Endothelial cell of umbilical vein (primary cell): Measurements from ENCODE around the gene AIF1L. TPM values are rescaled to one million over a fixed set of nuclear protein-coding genes. Genes with fewer than 3 reads are reported as not detected.

Source experiments
- BruUV-seq: library from RNA; stranded (reverse); fragments of 400-500 nt; replicated peaks from 2 replicates; lab custom pipeline; 2021; lab: Mats Ljungman, UMichigan
- CTCF ChIA-PET: fragments of 300-600, 350-600 bp; sonication (Branson Sonifier 250); formaldehyde crosslinking; loops from one replicate; lab custom pipeline; 2021; ENCODE audit warnings: antibody characterized with exemption, inconsistent platforms; lab: Charles Lee
- POLR2A ChIA-PET: fragments of 300-600, 350-600 bp; sonication (Branson Sonifier 250); formaldehyde crosslinking; loops from one replicate; lab custom pipeline; 2021; ENCODE audit warnings: antibody characterized with exemption, inconsistent platforms; lab: Charles Lee
- DNase-seq: peaks from one replicate; pipeline ENCODE4 v3.0.0-alpha.2; 2011; ENCODE audit warnings: low read depth, low spot score
- FAIRE-seq: peaks from 2 replicates; lab custom pipeline; 2011; peaks lifted over from hg19 to GRCh38; lab: Jason Lieb, UNC
- H2AFZ ChIP-seq: 2 replicates; pipeline ENCODE4 v1.6.0; 2012; ENCODE audit warnings: low read depth, low read length, control low read depth, inconsistent platforms
- H3K27ac ChIP-seq: 2 replicates; pipeline ENCODE4 v1.5.1; 2011; ENCODE audit warnings: low read depth, mild to moderate bottlenecking, control low read depth, low read length, moderate library complexity; ENCODE audit not compliant: insufficient read depth
- H3K27me3 ChIP-seq, 2 experiments: 2 replicates each; pipeline versions ENCODE4 v1.6.0 to v1.6.1; 2011; ENCODE audit warnings: low read length in 2 of 2, mixed read lengths in 1 of 2; ENCODE audit not compliant: control insufficient read depth in 2 of 2, insufficient read depth in 2 of 2
- H3K36me3 ChIP-seq, 2 experiments: 2 replicates in 1 of 2; 3 replicates in 1 of 2; pipeline ENCODE4 v1.5.1; 2011; ENCODE audit warnings: low read length in 2 of 2, mild to moderate bottlenecking in 1 of 2, moderate library complexity in 1 of 2; ENCODE audit not compliant: control insufficient read depth in 2 of 2, insufficient read depth in 2 of 2; ENCODE audit errors: extremely low read depth in 1 of 2
- H3K4me1 ChIP-seq: 3 replicates; pipeline ENCODE4 v1.5.1; 2011; ENCODE audit warnings: mild to moderate bottlenecking, low read length; ENCODE audit not compliant: control insufficient read depth, insufficient read depth; ENCODE audit errors: extremely low read depth
- H3K4me2 ChIP-seq: 2 replicates; pipeline ENCODE4 v1.6.1; 2011; ENCODE audit warnings: low read length, control low read depth, mixed read lengths; ENCODE audit not compliant: insufficient read depth
- H3K4me3 ChIP-seq, 3 experiments: fragments of 200-600 bp in 1 of 3; sonication (generic), shearing (Covaris generic) in 1 of 3; replicated peaks in 1 of 3; 2 replicates each; pipeline ENCODE4 v1.5.1; 2011 to 2016; ENCODE audit warnings: control low read depth in 3 of 3, low read length in 3 of 3, mild to moderate bottlenecking in 2 of 3, inconsistent platforms in 1 of 3, low read depth in 1 of 3, moderate library complexity in 1 of 3; ENCODE audit not compliant: insufficient read depth in 1 of 3
- H3K79me2 ChIP-seq: 2 replicates; pipeline ENCODE4 v1.6.0; 2012; ENCODE audit warnings: low read length, inconsistent platforms; ENCODE audit not compliant: control insufficient read depth, insufficient read depth
- H3K9ac ChIP-seq: replicated peaks from 2 replicates; pipeline ENCODE3; 2011; ENCODE audit warnings: low read length, control low read depth; ENCODE audit not compliant: insufficient read depth; ENCODE audit errors: extremely low read depth
- H3K9me1 ChIP-seq: replicated peaks from 3 replicates; pipeline ENCODE4 v1.6.0; 2011; ENCODE audit warnings: mild to moderate bottlenecking, low read length; ENCODE audit not compliant: control insufficient read depth, insufficient read depth; ENCODE audit errors: extremely low read depth
- H3K9me3 ChIP-seq: replicated peaks from 2 replicates; pipeline ENCODE4 v1.5.1; 2012; ENCODE audit warnings: low read length, inconsistent platforms; ENCODE audit not compliant: control insufficient read depth, insufficient read depth
- H4K20me1 ChIP-seq: replicated peaks from 2 replicates; pipeline ENCODE3; 2011; ENCODE audit warnings: mild to moderate bottlenecking, low read length; ENCODE audit not compliant: control insufficient read depth, insufficient read depth; ENCODE audit errors: extremely low read depth
- EZH2 ChIP-seq: IDR thresholded peaks from 2 replicates; pipeline ENCODE4 v1.6.1; 2012; ENCODE audit warnings: borderline replicate concordance, low read depth, mild to moderate bottlenecking, moderate library complexity, low read length, inconsistent platforms; ENCODE audit not compliant: severe bottlenecking
- FOS ChIP-seq: IDR thresholded peaks from 2 replicates; pipeline ENCODE4 v1.6.1; 2011; ENCODE audit warnings: mild to moderate bottlenecking, low read length, moderate library complexity, borderline replicate concordance; ENCODE audit not compliant: insufficient read depth
- GATA2 ChIP-seq: IDR thresholded peaks from 2 replicates; pipeline ENCODE4 v1.7.0; 2011; ENCODE audit warnings: low read depth, mild to moderate bottlenecking, moderate library complexity, mixed read lengths, low read length; ENCODE audit not compliant: insufficient read length, insufficient read depth
- JUN ChIP-seq: IDR thresholded peaks from 2 replicates; pipeline ENCODE4 v1.6.1; 2011; ENCODE audit warnings: borderline replicate concordance, low read depth; ENCODE audit not compliant: insufficient read length, insufficient read depth
- MYC ChIP-seq: IDR thresholded peaks from one replicate; pipeline ENCODE4 v1.6.1; 2011; ENCODE audit warnings: mild to moderate bottlenecking, low read depth, low read length
- POLR2A ChIP-seq: IDR thresholded peaks from 2 replicates; pipeline ENCODE4 v1.6.1; 2012; ENCODE audit warnings: low read depth, mild to moderate bottlenecking, control low read depth, low read length
- POLR2AphosphoS5 ChIP-seq: IDR thresholded peaks from 2 replicates; pipeline ENCODE4 v1.6.1; 2012; ENCODE audit warnings: low read depth, mild to moderate bottlenecking, control low read depth, low read length, moderate library complexity; ENCODE audit not compliant: insufficient read depth
- dilution Hi-C: fragments of 300-500 bp; cut with MboI; formaldehyde crosslinking; loops from one replicate; pipeline ENCODE4 v1.15.0; 2019; ENCODE audit warnings: low sequenced_read_pairs; ENCODE audit not compliant: extremely low pct_ligation_motif_present
- intact Hi-C: fragments of 100-400 bp; cut with micrococcal nuclease; formaldehyde crosslinking; loops from one replicate; pipeline ENCODE4 v1.10.0; 2022
- polyA plus RNA-seq, 4 experiments: library from polyadenylated mRNA; depleted of rRNA in 3 of 4; stranded (reverse) in 3 of 4; unstranded in 1 of 4; fragments of >200 nt; gene quantifications; 2 replicates each; pipeline versions ENCODE4 v1.2.1 to v1.2.3, GENCODE V29; 2011 to 2012; ENCODE audit warnings: missing spikeins in 1 of 4
- total RNA-seq: library from RNA; stranded (reverse); gene quantifications from 2 replicates; pipeline ENCODE4 v1.2.3, GENCODE V29; 2021
- TF ChIP-seq, protein P1 (sequence below), 2 donors: IDR thresholded peaks; 1 replicate in 1 of 2; 2 replicates in 1 of 2; pipeline ENCODE4 v1.5.1; 2011; ENCODE audit warnings: low read length in 2 of 2, mild to moderate bottlenecking in 2 of 2, moderate library complexity in 2 of 2, control low read depth in 1 of 2, inconsistent platforms in 1 of 2, low read depth in 1 of 2; ENCODE audit not compliant: insufficient read depth in 1 of 2; ENCODE audit errors: extremely low read depth in 1 of 2
- TF ChIP-seq, protein P2 (sequence below): IDR thresholded peaks from 2 replicates; pipeline ENCODE4 v1.6.1; 2011; ENCODE audit not compliant: insufficient read depth, insufficient read length

The AIF1L gene
- total and polyA plus RNA-seq, 2 donors (not counting 3 experiments of a cell fraction or from before 2014, with no cell fraction given): 17.8 to 39.7 TPM

DNA sequence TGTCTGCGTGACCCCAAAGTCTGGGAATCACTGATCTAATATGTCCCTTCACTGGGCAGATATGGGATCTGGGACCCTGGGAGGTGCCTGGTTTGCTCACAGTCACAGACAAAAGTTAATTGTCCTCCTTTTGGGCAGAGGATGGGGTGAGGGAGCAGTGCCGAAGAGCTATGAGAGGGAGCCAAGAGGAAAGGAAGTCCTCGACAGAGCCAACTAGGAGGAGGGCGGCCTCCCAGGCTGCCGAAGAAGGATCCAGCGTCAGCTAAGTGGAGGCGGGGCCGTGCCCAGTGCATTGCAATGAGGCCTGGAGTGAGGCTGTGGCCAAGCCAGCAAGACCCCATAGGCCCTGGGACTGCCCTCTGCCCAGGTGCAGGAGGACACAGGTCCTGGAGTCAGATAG, 11.4 kb downstream of the AIF1L start:
- no TSS peak for BruUV-seq
- Histone ChIP-seq H3K36me3 (no peaks in the 10 kb centered on the region), H3K27me3 (no peaks in the 10 kb centered on the region), H3K4me1 (peaks cover 3% of the 10 kb centered on the region), H3K9me3 (no peaks in the 10 kb centered on the region), H3K4me2 (no peak overlapping the region), H3K9ac (no peak overlapping the region), H3K27ac (no peak overlapping the region), H4K20me1 (no peaks in the 10 kb centered on the region), H3K4me3 (no peak overlapping the region), H3K79me2 (no peaks in the 10 kb centered on the region), H2AFZ (no peak overlapping the region), H3K9me1 (no peaks in the 10 kb centered on the region)
- dilution Hi-C loops: no loop called here
- intact Hi-C loops: no loop called here
- TF ChIP-seq MYC (no peak), EZH2 (no peak), POLR2AphosphoS5 (no peak), FOS (no peak), GATA2 (no peak), JUN (no peak), POLR2A (no peak)
- TF ChIP-seq, protein P1, sequence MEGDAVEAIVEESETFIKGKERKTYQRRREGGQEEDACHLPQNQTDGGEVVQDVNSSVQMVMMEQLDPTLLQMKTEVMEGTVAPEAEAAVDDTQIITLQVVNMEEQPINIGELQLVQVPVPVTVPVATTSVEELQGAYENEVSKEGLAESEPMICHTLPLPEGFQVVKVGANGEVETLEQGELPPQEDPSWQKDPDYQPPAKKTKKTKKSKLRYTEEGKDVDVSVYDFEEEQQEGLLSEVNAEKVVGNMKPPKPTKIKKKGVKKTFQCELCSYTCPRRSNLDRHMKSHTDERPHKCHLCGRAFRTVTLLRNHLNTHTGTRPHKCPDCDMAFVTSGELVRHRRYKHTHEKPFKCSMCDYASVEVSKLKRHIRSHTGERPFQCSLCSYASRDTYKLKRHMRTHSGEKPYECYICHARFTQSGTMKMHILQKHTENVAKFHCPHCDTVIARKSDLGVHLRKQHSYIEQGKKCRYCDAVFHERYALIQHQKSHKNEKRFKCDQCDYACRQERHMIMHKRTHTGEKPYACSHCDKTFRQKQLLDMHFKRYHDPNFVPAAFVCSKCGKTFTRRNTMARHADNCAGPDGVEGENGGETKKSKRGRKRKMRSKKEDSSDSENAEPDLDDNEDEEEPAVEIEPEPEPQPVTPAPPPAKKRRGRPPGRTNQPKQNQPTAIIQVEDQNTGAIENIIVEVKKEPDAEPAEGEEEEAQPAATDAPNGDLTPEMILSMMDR (IDR thresholded peaks at IDR 0.05; ENCODE audit: extremely low read depth in 1 of 2, insufficient read depth in 1 of 2, low read depth in 1 of 2, low read length in 2 of 2): no peak
- TF ChIP-seq, protein P2, sequence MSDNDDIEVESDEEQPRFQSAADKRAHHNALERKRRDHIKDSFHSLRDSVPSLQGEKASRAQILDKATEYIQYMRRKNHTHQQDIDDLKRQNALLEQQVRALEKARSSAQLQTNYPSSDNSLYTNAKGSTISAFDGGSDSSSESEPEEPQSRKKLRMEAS: no peak
- CTCF ChIA-PET: no interaction called here
- FAIRE-seq: no peak
- POLR2A ChIA-PET: no interaction called here
- no peak for DNase-seq
